Measurements from ENCODE around the gene USP31. TPM values are rescaled to one million over a fixed set of nuclear protein-coding genes. Genes with fewer than 3 reads are reported as not detected.

Gene USP31
- total and polyA plus RNA-seq, 2 of the 13 experiments (the other 11 are each of a cell fraction or from before 2014, with no cell fraction given), result 22.5 to 23.3 TPM

DNA sequence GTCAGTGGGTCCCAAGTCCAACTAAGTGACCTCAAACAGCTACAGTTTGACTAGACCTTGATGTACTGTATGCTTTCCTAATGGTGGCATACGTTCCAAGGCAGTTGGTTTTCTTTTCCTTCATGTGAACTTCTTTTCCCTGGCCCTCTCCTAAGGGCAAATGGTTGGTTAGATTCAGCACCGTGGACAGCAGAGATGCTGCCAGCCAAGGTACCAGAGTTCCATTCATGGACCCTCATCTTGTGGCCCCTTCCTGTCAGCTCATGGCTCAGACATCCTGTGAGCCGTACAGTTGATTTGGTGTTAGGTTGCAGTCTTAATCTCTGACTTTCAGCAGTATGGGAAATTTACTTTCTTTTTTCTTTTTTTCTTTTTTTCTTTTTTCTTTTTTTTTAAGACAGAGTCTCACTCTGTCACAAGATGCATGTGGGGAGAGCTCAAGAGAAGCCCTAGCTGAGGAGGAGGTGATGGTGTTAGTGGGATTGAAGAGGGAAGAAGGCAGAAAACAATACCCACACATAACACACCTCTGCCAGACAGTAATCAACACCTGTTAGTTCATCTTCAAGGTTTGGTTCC is 122.4 kb downstream of the USP31 start (continued):
- TF ChIP-seq AHDC1 (CRISPR knock-in tag; IDR thresholded peaks at IDR 0.05; ENCODE audit: borderline replicate concordance) (no peak), PAX8 (CRISPR knock-in tag; IDR thresholded peaks at IDR 0.05; ENCODE audit: borderline replicate concordance) (no peak), ZNF720 (CRISPR knock-in tag; IDR thresholded peaks at IDR 0.05) (0 out of 2 replicates have a peak, but pooled peaks have one; percentile 71), ZNF883 (CRISPR knock-in tag; IDR thresholded peaks at IDR 0.05; ENCODE audit: not compliant biosample characterization) (no peak), FOSL1 (CRISPR knock-in tag; IDR thresholded peaks at IDR 0.05; ENCODE audit: borderline replicate concordance) (no peak), TOE1 (CRISPR knock-in tag; IDR thresholded peaks at IDR 0.05) (no peak), E2F2 (CRISPR knock-in tag; IDR thresholded peaks at IDR 0.05; ENCODE audit: borderline replicate concordance) (no peak; the same call in 1 of the 2 replicates), SMAD9 (CRISPR knock-in tag; IDR thresholded peaks at IDR 0.05) (no peak), SP140L (CRISPR knock-in tag; IDR thresholded peaks at IDR 0.05; ENCODE audit: borderline replicate concordance) (peak; percentile 91; the same call in 1 of the 2 replicates), GTF3A (CRISPR knock-in tag; conservative IDR thresholded peaks at IDR 0.05) (no peak), MAFF (IDR thresholded peaks at IDR 0.05; ENCODE audit: low read depth, low read length) (no peak), NBN (conservative IDR thresholded peaks at IDR 0.05) (no peak), SATB2 (CRISPR knock-in tag; IDR thresholded peaks at IDR 0.05) (peak; percentile 85; the same call in 1 of the 2 replicates), ELF3 (CRISPR knock-in tag; IDR thresholded peaks at IDR 0.05) (peak; percentile 69), ZNF891 (CRISPR knock-in tag; IDR thresholded peaks at IDR 0.05) (no peak), SP1 (IDR thresholded peaks at IDR 0.05) (no peak), SP1 (CRISPR knock-in tag; IDR thresholded peaks at IDR 0.05) (0 out of 2 replicates have a peak, but pooled peaks have one; percentile 22), HIVEP1 (CRISPR knock-in tag; IDR thresholded peaks at IDR 0.05) (no peak), PLRG1 (conservative IDR thresholded peaks at IDR 0.05) (no peak)
- TF ChIP-seq, protein P1, sequence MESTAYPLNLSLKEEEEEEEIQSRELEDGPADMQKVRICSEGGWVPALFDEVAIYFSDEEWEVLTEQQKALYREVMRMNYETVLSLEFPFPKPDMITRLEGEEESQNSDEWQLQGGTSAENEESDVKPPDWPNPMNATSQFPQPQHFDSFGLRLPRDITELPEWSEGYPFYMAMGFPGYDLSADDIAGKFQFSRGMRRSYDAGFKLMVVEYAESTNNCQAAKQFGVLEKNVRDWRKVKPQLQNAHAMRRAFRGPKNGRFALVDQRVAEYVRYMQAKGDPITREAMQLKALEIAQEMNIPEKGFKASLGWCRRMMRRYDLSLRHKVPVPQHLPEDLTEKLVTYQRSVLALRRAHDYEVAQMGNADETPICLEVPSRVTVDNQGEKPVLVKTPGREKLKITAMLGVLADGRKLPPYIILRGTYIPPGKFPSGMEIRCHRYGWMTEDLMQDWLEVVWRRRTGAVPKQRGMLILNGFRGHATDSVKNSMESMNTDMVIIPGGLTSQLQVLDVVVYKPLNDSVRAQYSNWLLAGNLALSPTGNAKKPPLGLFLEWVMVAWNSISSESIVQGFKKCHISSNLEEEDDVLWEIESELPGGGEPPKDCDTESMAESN (CRISPR knock-in tag; conservative IDR thresholded peaks at IDR 0.05), result no peak
- TF ChIP-seq, protein P2, sequence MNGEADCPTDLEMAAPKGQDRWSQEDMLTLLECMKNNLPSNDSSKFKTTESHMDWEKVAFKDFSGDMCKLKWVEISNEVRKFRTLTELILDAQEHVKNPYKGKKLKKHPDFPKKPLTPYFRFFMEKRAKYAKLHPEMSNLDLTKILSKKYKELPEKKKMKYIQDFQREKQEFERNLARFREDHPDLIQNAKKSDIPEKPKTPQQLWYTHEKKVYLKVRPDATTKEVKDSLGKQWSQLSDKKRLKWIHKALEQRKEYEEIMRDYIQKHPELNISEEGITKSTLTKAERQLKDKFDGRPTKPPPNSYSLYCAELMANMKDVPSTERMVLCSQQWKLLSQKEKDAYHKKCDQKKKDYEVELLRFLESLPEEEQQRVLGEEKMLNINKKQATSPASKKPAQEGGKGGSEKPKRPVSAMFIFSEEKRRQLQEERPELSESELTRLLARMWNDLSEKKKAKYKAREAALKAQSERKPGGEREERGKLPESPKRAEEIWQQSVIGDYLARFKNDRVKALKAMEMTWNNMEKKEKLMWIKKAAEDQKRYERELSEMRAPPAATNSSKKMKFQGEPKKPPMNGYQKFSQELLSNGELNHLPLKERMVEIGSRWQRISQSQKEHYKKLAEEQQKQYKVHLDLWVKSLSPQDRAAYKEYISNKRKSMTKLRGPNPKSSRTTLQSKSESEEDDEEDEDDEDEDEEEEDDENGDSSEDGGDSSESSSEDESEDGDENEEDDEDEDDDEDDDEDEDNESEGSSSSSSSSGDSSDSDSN (CRISPR knock-in tag; IDR thresholded peaks at IDR 0.05), result no peak

Data from HepG2 (cell line).